A549 (cell line): Measurements from ENCODE around the gene MME. TPM values are rescaled to one million over a fixed set of nuclear protein-coding genes. Genes with fewer than 3 reads are reported as not detected.

Experiments
- ATAC-seq, 2 experiments: fragments of 200-7000 bp in 1 of 2; fragments of >200 bp in 1 of 2; cut with Nextera tagmentation in 1 of 2; cut with Tn5 transposase in 1 of 2; 3 replicates each; pipeline versions ENCODE4 v1.8.0 to v1.9.1; 2018 to 2020; ENCODE audit warnings: mild to moderate bottlenecking in 1 of 2, moderate library complexity in 1 of 2
- CTCF ChIA-PET: fragments of 300-600 bp; sonication (Branson Sonifier 250); formaldehyde crosslinking; extraction: SDS; loops from one replicate; lab custom pipeline; 2021; ENCODE audit warnings: antibody characterized with exemption, inconsistent platforms; lab: Yijun Ruan, JAX
- POLR2A ChIA-PET: fragments of 350-600 bp; formaldehyde crosslinking; extraction: SDS; loops from one replicate; lab custom pipeline; 2021; ENCODE audit warnings: antibody characterized with exemption, inconsistent platforms; lab: Yijun Ruan, JAX
- DNase-seq, 2 experiments: peaks; one replicate each; pipeline versions ENCODE4 v3.0.0 to v3.0.0-alpha.2; 2011 to 2016; ENCODE audit warnings: low read depth in 1 of 2, low spot score in 1 of 2
- FAIRE-seq: peaks from 2 replicates; lab custom pipeline; 2011; peaks lifted over from hg19 to GRCh38; lab: Jason Lieb, UNC
- H3K27ac ChIP-seq, 2 experiments: fragments of >200 bp; sonication (Bioruptor Twin); formaldehyde crosslinking; 3 replicates each; pipeline ENCODE4 v1.5.1; 2016 to 2017
- H3K4me1 ChIP-seq: fragments of >200 bp; sonication (Bioruptor Twin); formaldehyde crosslinking; 3 replicates; pipeline ENCODE4 v1.6.1; 2016
- H3K4me2 ChIP-seq: fragments of >200 bp; sonication (Bioruptor Twin); formaldehyde crosslinking; 3 replicates; pipeline ENCODE4 v1.6.1; 2016
- H3K4me3 ChIP-seq: fragments of >200 bp; sonication (Bioruptor Twin); formaldehyde crosslinking; 3 replicates; pipeline ENCODE4 v1.5.1; 2016
- H3K9me3 ChIP-seq: fragments of >200 bp; sonication (Bioruptor Twin); formaldehyde crosslinking; 3 replicates; pipeline ENCODE4 v1.6.1; 2016
- CHD2 ChIP-seq: fragments of 150-350 bp; IDR thresholded peaks from 2 replicates; pipeline ENCODE4 v1.6.1; 2014; ENCODE audit warnings: low read length; ENCODE audit not compliant: partially characterized antibody
- CHD4 ChIP-seq: fragments of 200-600 bp; sonication (generic); IDR thresholded peaks from 2 replicates; pipeline ENCODE4 v1.6.1; 2016; ENCODE audit warnings: antibody characterized with exemption, mild to moderate bottlenecking, borderline replicate concordance
- CTCF ChIP-seq: fragments of >200 bp; sonication (Bioruptor Twin); formaldehyde crosslinking; IDR thresholded peaks from 3 replicates; pipeline ENCODE4 v1.5.1; 2016
- EP300 ChIP-seq, 2 experiments: fragments of >200 bp; sonication (Bioruptor Twin); formaldehyde crosslinking; IDR thresholded peaks; 2 replicates in 1 of 2; 3 replicates in 1 of 2; pipeline ENCODE4 v1.6.1; 2016 to 2017
- FOSB ChIP-seq: fragments of 250-450 bp; sonication (Bioruptor Pico); IDR thresholded peaks from 2 replicates; pipeline ENCODE4 v1.5.0; 2020; ENCODE audit warnings: mild to moderate bottlenecking, moderate library complexity
- FOXS1 ChIP-seq: fragments of 250-450 bp; sonication (Bioruptor Pico); IDR thresholded peaks from 2 replicates; pipeline ENCODE4 v1.5.0; 2020; ENCODE audit warnings: mild to moderate bottlenecking, moderate library complexity
- HES2 ChIP-seq: fragments of >200 bp; sonication (Bioruptor Twin); formaldehyde crosslinking; IDR thresholded peaks from 2 replicates; pipeline ENCODE4 v1.6.1; 2016
- HEYL ChIP-seq: fragments of 250-450 bp; sonication (Bioruptor Pico); IDR thresholded peaks from 2 replicates; pipeline ENCODE4 v1.8.0; 2021; ENCODE audit warnings: mild to moderate bottlenecking, moderate library complexity
- HOXA7 ChIP-seq: fragments of 250-450 bp; sonication (Bioruptor Pico); IDR thresholded peaks from 2 replicates; pipeline ENCODE4 v1.5.0; 2020; ENCODE audit warnings: mild to moderate bottlenecking, moderate library complexity
- HOXB13 ChIP-seq: fragments of 250-450 bp; sonication (Bioruptor Pico); IDR thresholded peaks from 2 replicates; pipeline ENCODE4 v1.5.0; 2020; ENCODE audit warnings: low read depth, mild to moderate bottlenecking, moderate library complexity
- HOXB5 ChIP-seq: fragments of 250-450 bp; sonication (Bioruptor Pico); IDR thresholded peaks from 2 replicates; pipeline ENCODE4 v1.5.0; 2020; ENCODE audit warnings: mild to moderate bottlenecking, moderate library complexity
- JUN ChIP-seq, 2 experiments: fragments of >200 bp; sonication (Bioruptor Twin); formaldehyde crosslinking; IDR thresholded peaks; 2 replicates in 1 of 2; 3 replicates in 1 of 2; pipeline ENCODE4 v1.6.1; 2016 to 2017
- KDM1A ChIP-seq: fragments of 200-600 bp; sonication (generic); IDR thresholded peaks from 2 replicates; pipeline ENCODE4 v1.6.1; 2016; ENCODE audit warnings: low read depth, mild to moderate bottlenecking
- KDM5A ChIP-seq: fragments of 200-600 bp; sonication (generic); IDR thresholded peaks from 2 replicates; pipeline ENCODE4 v1.6.1; 2016; ENCODE audit warnings: antibody characterized with exemption, mild to moderate bottlenecking
- MAZ ChIP-seq: fragments of 150-350 bp; IDR thresholded peaks from 2 replicates; pipeline ENCODE4 v1.6.1; 2014; ENCODE audit warnings: antibody characterized with exemption, low read depth, low read length, borderline replicate concordance
- MYC ChIP-seq: IDR thresholded peaks from 2 replicates; pipeline ENCODE4 v1.6.1; 2012; ENCODE audit warnings: mild to moderate bottlenecking, inconsistent platforms, low read length, improper control_type of control experiment, borderline replicate concordance
- NPAS2 ChIP-seq: fragments of 250-450 bp; sonication (Bioruptor Pico); IDR thresholded peaks from 2 replicates; pipeline ENCODE4 v1.8.0; 2022; ENCODE audit warnings: mild to moderate bottlenecking, moderate library complexity, borderline replicate concordance
- PBX3 ChIP-seq: IDR thresholded peaks from 2 replicates; pipeline ENCODE4 v1.6.1; 2012
- RAD21 ChIP-seq, 2 experiments: fragments of >200 bp in 1 of 2; sonication (Bioruptor Twin) in 1 of 2; formaldehyde crosslinking in 1 of 2; IDR thresholded peaks in 1 of 2; conservative IDR thresholded peaks in 1 of 2; 2 replicates in 1 of 2; 3 replicates in 1 of 2; pipeline ENCODE4 v1.6.1; 2012 to 2018; ENCODE audit warnings: inconsistent platforms in 1 of 2
- TP53 ChIP-seq: fragments of 250-450 bp; sonication (Bioruptor Pico); IDR thresholded peaks from 2 replicates; pipeline ENCODE4 v1.5.0; 2021; ENCODE audit warnings: mild to moderate bottlenecking, moderate library complexity
- USF2 ChIP-seq: fragments of 450-650 bp; IDR thresholded peaks from 2 replicates; pipeline ENCODE4 v1.6.1; 2014; ENCODE audit warnings: antibody characterized with exemption
- WGBS: methylation state at CpG from one replicate; pipeline ENCODE4 v1.1.6; 2017; ENCODE audit errors: missing lambda C conversion rate; 5-methylcytosine and 5-hydroxymethylcytosine counted together
- polyA plus RNA-seq, 4 experiments: library from polyadenylated mRNA; depleted of rRNA in 3 of 4; stranded (reverse); fragments of >200 nt; fragmentation: RNase III in 1 of 4; extraction: RNeasy Plus Mini Kit Qiagen cat#74134 plus additional on column Dnase treatment in 1 of 4; gene quantifications; 2 replicates in 3 of 4; 3 replicates in 1 of 4; pipeline ENCODE4 v1.2.3, GENCODE V29; 2011 to 2017
- TF ChIP-seq, protein P1 (sequence below): IDR thresholded peaks from 2 replicates; pipeline ENCODE4 v1.6.1; 2012
- TF ChIP-seq, protein P2 (sequence below): fragments of 250-450 bp; sonication (Bioruptor Pico); IDR thresholded peaks from 2 replicates; pipeline ENCODE4 v1.5.0; 2021; ENCODE audit warnings: mild to moderate bottlenecking, moderate library complexity, borderline replicate concordance

Gene MME
- polyA plus RNA-seq, 2 of the 4 experiments (the other 2 are of a cell fraction): not detected

- Histone ChIP-seq H3K4me3 (no peak overlapping the region), H3K4me1 (no peaks in the 10 kb centered on the region), H3K9me3 (peaks cover 5% of the 10 kb centered on the region; the same call in 1 of the 3 replicates), H3K27ac (no peak overlapping the region), H3K4me2 (no peak overlapping the region)
- POLR2A ChIA-PET: no interaction called here
- WGBS: 39% methylated on average over 7 of the region's 7 CpGs
- DNase-seq (no peak), ATAC-seq (no peak), FAIRE-seq (no peak)
- TF ChIP-seq, protein P1, sequence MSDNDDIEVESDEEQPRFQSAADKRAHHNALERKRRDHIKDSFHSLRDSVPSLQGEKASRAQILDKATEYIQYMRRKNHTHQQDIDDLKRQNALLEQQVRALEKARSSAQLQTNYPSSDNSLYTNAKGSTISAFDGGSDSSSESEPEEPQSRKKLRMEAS: no peak
- no peak for TF ChIP-seq CHD2
- TF ChIP-seq NPAS2 (CRISPR knock-in tag): no peak
- TF ChIP-seq HEYL (CRISPR knock-in tag): no peak
- TF ChIP-seq MYC: no peak
- no peak for TF ChIP-seq USF2
- no peak for TF ChIP-seq HES2
- TF ChIP-seq TP53: no peak
- no peak for TF ChIP-seq FOXS1 (CRISPR knock-in tag)
- TF ChIP-seq PBX3: no peak
- no peak for TF ChIP-seq CHD4
- TF ChIP-seq JUN (IDR thresholded peaks at IDR 0.05): no peak
- no peak for TF ChIP-seq HOXB5 (CRISPR knock-in tag)
- TF ChIP-seq MAZ: no peak
- no peak for TF ChIP-seq RAD21 (conservative IDR thresholded peaks at IDR 0.05 in 1 of 2, IDR thresholded peaks at IDR 0.05 in 1 of 2)
- TF ChIP-seq CTCF: no peak
- CTCF ChIA-PET: no interaction called here
These were observed 138.3 kb downstream of the MME start for GRCh38 chr3:155218462-155218861.

DNA sequence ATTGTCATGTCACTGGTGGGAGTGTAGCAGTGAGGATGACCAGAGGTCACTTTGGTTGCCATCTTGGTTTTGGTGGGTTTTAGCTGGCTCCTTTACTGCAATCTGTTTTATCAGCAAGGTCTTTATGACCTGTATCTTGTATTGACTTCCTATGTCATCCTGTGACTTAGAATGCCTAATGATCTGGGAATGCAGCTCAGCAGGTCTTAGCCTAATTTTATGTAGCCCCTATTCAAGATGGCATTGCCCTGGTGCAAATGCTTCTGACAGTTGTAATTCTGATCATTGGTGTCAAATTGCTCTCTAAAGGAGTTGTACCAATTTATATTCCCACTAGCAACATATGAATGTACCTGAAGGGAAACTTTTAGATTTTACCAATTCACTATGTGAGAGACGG lies 139.0 kb downstream of the MME start:
- peaks cover 5% of the 10 kb centered on the region; the same call in 1 of the 3 replicates for H3K9me3 ChIP-seq
- WGBS: 6% methylated on average over 1 of the region's 1 CpG
- ATAC-seq: no peak
- DNase-seq: no peak
- no peak overlapping the region for H3K4me3 ChIP-seq
- no peaks in the 10 kb centered on the region for H3K4me1 ChIP-seq
- FAIRE-seq: no peak
- no peak overlapping the region for H3K4me2 ChIP-seq
- no peak overlapping the region for H3K27ac ChIP-seq
- CTCF ChIA-PET: no interaction called here
- no peak for TF ChIP-seq HOXB5 (CRISPR knock-in tag)
- no peak for TF ChIP-seq KDM5A
- TF ChIP-seq EP300 (IDR thresholded peaks at IDR 0.05): no peak
- TF ChIP-seq, protein P2, sequence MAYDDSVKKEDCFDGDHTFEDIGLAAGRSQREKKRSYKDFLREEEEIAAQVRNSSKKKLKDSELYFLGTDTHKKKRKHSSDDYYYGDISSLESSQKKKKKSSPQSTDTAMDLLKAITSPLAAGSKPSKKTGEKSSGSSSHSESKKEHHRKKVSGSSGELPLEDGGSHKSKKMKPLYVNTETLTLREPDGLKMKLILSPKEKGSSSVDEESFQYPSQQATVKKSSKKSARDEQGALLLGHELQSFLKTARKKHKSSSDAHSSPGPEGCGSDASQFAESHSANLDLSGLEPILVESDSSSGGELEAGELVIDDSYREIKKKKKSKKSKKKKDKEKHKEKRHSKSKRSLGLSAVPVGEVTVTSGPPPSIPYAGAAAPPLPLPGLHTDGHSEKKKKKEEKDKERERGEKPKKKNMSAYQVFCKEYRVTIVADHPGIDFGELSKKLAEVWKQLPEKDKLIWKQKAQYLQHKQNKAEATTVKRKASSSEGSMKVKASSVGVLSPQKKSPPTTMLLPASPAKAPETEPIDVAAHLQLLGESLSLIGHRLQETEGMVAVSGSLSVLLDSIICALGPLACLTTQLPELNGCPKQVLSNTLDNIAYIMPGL (CRISPR knock-in tag): no peak
- no peak for TF ChIP-seq HES2
- no peak for TF ChIP-seq HOXA7
- no peak for TF ChIP-seq KDM1A
- TF ChIP-seq TP53: no peak
- no peak for TF ChIP-seq FOSB (CRISPR knock-in tag)
- TF ChIP-seq HOXB13 (CRISPR knock-in tag): no peak
- TF ChIP-seq, all 56 proteins: peak for 0
- POLR2A ChIA-PET: no interaction called here
